HepG2 (cell line): Measurements from ENCODE around the gene EFNA3. TPM values are rescaled to one million over a fixed set of nuclear protein-coding genes. Genes with fewer than 3 reads are reported as not detected.
A peak's percentile ranks its signal among the peaks of the same experiment; 100 is the strongest.

Source experiments
- AGO2 ChIP-seq: fragments of 200-400 bp; formaldehyde crosslinking; optimal IDR thresholded peaks from 2 replicates; pipeline ENCODE3; 2017; ENCODE audit warnings: mild to moderate bottlenecking, low read depth, low read length, moderate library complexity
- ELF1 ChIP-seq: sonication (generic); formaldehyde crosslinking; IDR thresholded peaks from 2 replicates; pipeline ENCODE4 v1.4.0; 2020; ENCODE audit warnings: missing genetic modification reagents
- FOXA3 ChIP-seq: IDR thresholded peaks from 2 replicates; pipeline ENCODE4 v1.6.1; 2016; ENCODE audit warnings: missing genetic modification reagents, missing compliant biosample characterization
- GLMP ChIP-seq: sonication (generic); formaldehyde crosslinking; IDR thresholded peaks from 2 replicates; pipeline ENCODE4 v1.9.0; 2021; ENCODE audit warnings: missing genetic modification reagents, mild to moderate bottlenecking, borderline replicate concordance
- HNRNPLL ChIP-seq: fragments of 200-400 bp; formaldehyde crosslinking; IDR thresholded peaks from 2 replicates; pipeline ENCODE4 v1.6.1; 2017; ENCODE audit warnings: mild to moderate bottlenecking, low read depth, low read length; ENCODE audit not compliant: poor library complexity, severe bottlenecking
- KLF12 ChIP-seq: sonication (generic); formaldehyde crosslinking; IDR thresholded peaks from 2 replicates; pipeline ENCODE4 v1.4.0; 2020; ENCODE audit warnings: missing genetic modification reagents, borderline replicate concordance
- NFE2 ChIP-seq: sonication (generic); formaldehyde crosslinking; IDR thresholded peaks from 2 replicates; pipeline ENCODE4 v1.4.0; 2020; ENCODE audit warnings: missing genetic modification reagents
- NR3C1 ChIP-seq: sonication (generic); formaldehyde crosslinking; IDR thresholded peaks from 2 replicates; pipeline ENCODE4 v1.4.0; 2020; ENCODE audit warnings: missing genetic modification reagents
- PAX8 ChIP-seq: sonication (generic); formaldehyde crosslinking; IDR thresholded peaks from 2 replicates; pipeline ENCODE4 v1.8.0; 2022; ENCODE audit warnings: mild to moderate bottlenecking, missing genetic modification reagents, borderline replicate concordance
- REPIN1 ChIP-seq: sonication (generic); formaldehyde crosslinking; IDR thresholded peaks from 2 replicates; pipeline ENCODE4 v1.8.0; 2022; ENCODE audit warnings: missing genetic modification reagents, low read depth, mild to moderate bottlenecking, borderline replicate concordance
- RFX1 ChIP-seq: fragments of 450-650 bp; IDR thresholded peaks from 2 replicates; pipeline ENCODE4 v1.6.1; 2017
- TARDBP ChIP-seq: sonication (generic); formaldehyde crosslinking; IDR thresholded peaks from 2 replicates; pipeline ENCODE4 v1.8.0; 2022; ENCODE audit warnings: mild to moderate bottlenecking, missing genetic modification reagents
- TFAP4 ChIP-seq: sonication (generic); IDR thresholded peaks from 2 replicates; pipeline ENCODE4 v1.6.1; 2016; ENCODE audit warnings: low read depth, borderline replicate concordance
- USF2 ChIP-seq, 2 experiments: sonication (generic) in 1 of 2; formaldehyde crosslinking in 1 of 2; IDR thresholded peaks; 2 replicates each; pipeline versions ENCODE4 v1.5.1 to v1.6.1; 2011 to 2020; ENCODE audit warnings: borderline replicate concordance in 1 of 2, low read depth in 1 of 2, low read length in 1 of 2, mild to moderate bottlenecking in 1 of 2, missing genetic modification reagents in 1 of 2, moderate library complexity in 1 of 2
- YEATS4 ChIP-seq: sonication (generic); formaldehyde crosslinking; IDR thresholded peaks from 2 replicates; pipeline ENCODE4 v1.4.0; 2020; ENCODE audit warnings: missing genetic modification reagents, borderline replicate concordance
- ZBTB38 ChIP-seq: sonication (generic); formaldehyde crosslinking; IDR thresholded peaks from 2 replicates; pipeline ENCODE4 v1.5.1; 2020; ENCODE audit warnings: mild to moderate bottlenecking, missing genetic modification reagents
- ZFP36 ChIP-seq: fragments of 150-350 bp; IDR thresholded peaks from 2 replicates; pipeline ENCODE4 v1.6.1; 2018; ENCODE audit warnings: borderline replicate concordance, low read length, low read depth; ENCODE audit not compliant: partially characterized antibody
- ZNF33B ChIP-seq: sonication (generic); formaldehyde crosslinking; IDR thresholded peaks from 2 replicates; pipeline ENCODE4 v1.5.1; 2020; ENCODE audit warnings: mild to moderate bottlenecking, missing genetic modification reagents
- ZNF431 ChIP-seq: sonication (generic); formaldehyde crosslinking; IDR thresholded peaks from 2 replicates; pipeline ENCODE4 v1.9.0; 2022; ENCODE audit warnings: missing genetic modification reagents, low read depth, mild to moderate bottlenecking, borderline replicate concordance
- ZNF451 ChIP-seq: sonication (generic); formaldehyde crosslinking; IDR thresholded peaks from 2 replicates; pipeline ENCODE4 v1.5.0; 2020; ENCODE audit warnings: mild to moderate bottlenecking, missing genetic modification reagents
- ZNF496 ChIP-seq: sonication (generic); formaldehyde crosslinking; IDR thresholded peaks from 2 replicates; pipeline ENCODE4 v1.8.1; 2023; ENCODE audit warnings: mild to moderate bottlenecking, moderate library complexity, missing genetic modification reagents; ENCODE audit not compliant: insufficient replicate concordance
- ZNF510 ChIP-seq: sonication (generic); formaldehyde crosslinking; IDR thresholded peaks from 2 replicates; pipeline ENCODE4 v1.4.0; 2020; ENCODE audit warnings: low read depth, mild to moderate bottlenecking, missing genetic modification reagents
- ZNF616 ChIP-seq: sonication (generic); formaldehyde crosslinking; IDR thresholded peaks from 2 replicates; pipeline ENCODE4 v1.5.0; 2020; ENCODE audit warnings: low read depth, mild to moderate bottlenecking, missing genetic modification reagents
- ZNF766 ChIP-seq: sonication (generic); formaldehyde crosslinking; IDR thresholded peaks from 2 replicates; pipeline ENCODE4 v1.5.0; 2020; ENCODE audit warnings: missing genetic modification reagents, borderline replicate concordance
- ZSCAN5A ChIP-seq: sonication (generic); formaldehyde crosslinking; IDR thresholded peaks from 2 replicates; pipeline ENCODE4 v1.8.0; 2022; ENCODE audit warnings: mild to moderate bottlenecking, missing genetic modification reagents, borderline replicate concordance
- polyA plus RNA-seq, 8 experiments: library from polyadenylated mRNA; depleted of rRNA in 3 of 8; stranded (reverse) in 7 of 8; unstranded in 1 of 8; fragments of >200 nt; fragmentation: Illumina TruSeq in 4 of 8; extraction: Trizol in 4 of 8; gene quantifications; 2 replicates each; pipeline versions ENCODE4 v1.2.1 to v1.2.3, GENCODE V29; 2011 to 2016; ENCODE audit warnings: low read depth in 4 of 8, missing spikeins in 1 of 8, mixed read lengths in 1 of 8; ENCODE audit not compliant: insufficient read depth in 1 of 8
- total RNA-seq, 5 experiments: library from RNA; depleted of rRNA; stranded (reverse); fragments of >200 nt; fragmentation: Illumina TruSeq; extraction: Trizol; gene quantifications; 2 replicates each; pipeline ENCODE4 v1.2.3, GENCODE V29; 2016; ENCODE audit warnings: low read depth in 1 of 5

EFNA3 gene
- total and polyA plus RNA-seq, 2 of the 13 experiments (the other 11 are each of a cell fraction or from before 2014, with no cell fraction given) = 1.0 to 5.7 TPM

GRCh38 chr1:155125946-155126555 is 47.4 kb downstream of the EFNA3 start (continued):
- TF ChIP-seq ZNF766 (0 out of 2 replicates have a peak, but pooled peaks have one; percentile 52), PAX8 (CRISPR knock-in tag) (no peak), YEATS4 (CRISPR knock-in tag) (peak; percentile 93), RFX1 (no peak), ZNF431 (CRISPR knock-in tag) (no peak; the same call in none of the 2 replicates), NR3C1 (no peak), ZNF510 (CRISPR knock-in tag) (peak; percentile 62), ZFP36 (no peak), USF2 (IDR thresholded peaks at IDR 0.05; ENCODE audit: low read depth, low read length) (peak; percentile 54), USF2 (CRISPR knock-in tag; IDR thresholded peaks at IDR 0.05; ENCODE audit: borderline replicate concordance) (peak; percentile 82; the same call in 1 of the 2 replicates), HNRNPLL (peak; percentile 95), ELF1 (CRISPR knock-in tag) (peak; percentile 64; the same call in 1 of the 2 replicates), GLMP (no peak), TARDBP (CRISPR knock-in tag) (peak; percentile 99), KLF12 (CRISPR knock-in tag) (peak; percentile 19; the same call in 1 of the 2 replicates), AGO2 (peak; percentile 98), FOXA3 (CRISPR knock-in tag) (peak; percentile 92), ZNF33B (CRISPR knock-in tag) (peak; percentile 67), TFAP4 (peak; percentile 69; the same call in 1 of the 2 replicates), ZSCAN5A (CRISPR knock-in tag) (peak; percentile 97), REPIN1 (CRISPR knock-in tag) (peak; percentile 95), ZNF616 (CRISPR knock-in tag) (no peak), ZBTB38 (CRISPR knock-in tag) (peak; percentile 93), ZNF451 (CRISPR knock-in tag) (no peak), NFE2 (CRISPR knock-in tag) (peak; percentile 31), ZNF496 (CRISPR knock-in tag) (no peak)
